ENCODE data around the gene RPL29.

DNA sequence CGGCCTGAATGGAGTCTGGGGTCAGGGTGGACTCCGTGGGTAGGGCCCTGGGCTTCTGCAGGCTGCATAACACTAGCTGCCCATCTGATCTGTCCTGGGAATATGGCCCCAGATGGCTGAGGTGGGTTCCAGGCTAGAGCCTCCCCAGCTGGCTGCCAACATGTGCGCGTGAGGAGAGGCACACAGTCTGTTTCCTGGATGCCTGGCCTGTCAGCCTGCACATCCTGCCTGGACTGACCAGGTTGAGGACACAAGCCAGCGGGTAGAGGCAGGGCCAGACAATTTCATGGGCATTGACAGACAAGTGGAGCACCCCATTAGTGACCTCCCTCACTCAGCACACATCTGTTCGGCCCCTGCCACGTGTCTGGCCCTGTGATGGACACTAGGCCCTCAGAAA, 29.8 kb upstream of the RPL29 start:
- TF ChIP-seq POLR2A (IDR thresholded peaks at IDR 0.05; ENCODE audit: insufficient read depth in 1 of 2, low read depth in 2 of 2, low read length in 2 of 2) (no peak), IKZF4 (CRISPR knock-in tag; IDR thresholded peaks at IDR 0.05; ENCODE audit: borderline replicate concordance, low read depth, not compliant biosample characterization) (no peak), SUZ12 (IDR thresholded peaks at IDR 0.05; ENCODE audit: low read depth, low read length) (no peak), ZNF569 (CRISPR knock-in tag; IDR thresholded peaks at IDR 0.05; ENCODE audit: borderline replicate concordance) (no peak), CEBPB (IDR thresholded peaks at IDR 0.05; ENCODE audit: borderline replicate concordance, low read depth, low read length) (no peak), YY1 (IDR thresholded peaks at IDR 0.05; ENCODE audit: insufficient read depth, insufficient replicate concordance, low read depth, low read length) (no peak)

Measured in HepG2 (cell line).